SK-N-SH treated with all-trans-retinoic acid at 6 μM for 48 hours (cell line): ENCODE data around the gene KANK2.

Experiments used
- CSDC2 ChIP-seq: fragments of 250-450 bp; sonication (Bioruptor Pico); IDR thresholded peaks from 2 replicates; pipeline ENCODE4 v1.5.0; 2020; ENCODE audit warnings: mild to moderate bottlenecking, moderate library complexity
- ISL1 ChIP-seq: fragments of 250-450 bp; sonication (Bioruptor Pico); IDR thresholded peaks from 2 replicates; pipeline ENCODE4 v2.1.2; 2022; ENCODE audit warnings: mild to moderate bottlenecking, moderate library complexity
- PATZ1 ChIP-seq: fragments of 250-450 bp; sonication (Bioruptor Pico); IDR thresholded peaks from 2 replicates; pipeline ENCODE4 v1.8.0; 2020; ENCODE audit warnings: mild to moderate bottlenecking, moderate library complexity, borderline replicate concordance
- PPARA ChIP-seq: fragments of 250-450 bp; sonication (Bioruptor Pico); IDR thresholded peaks from 2 replicates; pipeline ENCODE4 v1.5.0; 2020; ENCODE audit warnings: mild to moderate bottlenecking, borderline replicate concordance
- ZFP30 ChIP-seq: fragments of 450-650 bp; formaldehyde crosslinking; IDR thresholded peaks from 2 replicates; pipeline ENCODE4 v1.5.0; 2022; ENCODE audit warnings: mild to moderate bottlenecking, moderate library complexity

- TF ChIP-seq PPARA = no peak
- TF ChIP-seq ZFP30 = no peak
- TF ChIP-seq ISL1 (CRISPR knock-in tag) = no peak
- TF ChIP-seq PATZ1 (CRISPR knock-in tag) = no peak
- TF ChIP-seq CSDC2 (CRISPR knock-in tag) = no peak
These were observed 41.8 kb downstream of the KANK2 start, which contains the start of gene SPC24 for GRCh38 chr19:11155373-11156120.
